GM19193 (cell line): ENCODE measurements around the gene SEMA4D.

Experiments
- POLR2A ChIP-seq: IDR thresholded peaks from 4 replicates; pipeline ENCODE4 v1.6.1; 2011; ENCODE audit not compliant: insufficient read depth, insufficient read length; ENCODE audit errors: extremely low read depth

Gene SEMA4D

DNA sequence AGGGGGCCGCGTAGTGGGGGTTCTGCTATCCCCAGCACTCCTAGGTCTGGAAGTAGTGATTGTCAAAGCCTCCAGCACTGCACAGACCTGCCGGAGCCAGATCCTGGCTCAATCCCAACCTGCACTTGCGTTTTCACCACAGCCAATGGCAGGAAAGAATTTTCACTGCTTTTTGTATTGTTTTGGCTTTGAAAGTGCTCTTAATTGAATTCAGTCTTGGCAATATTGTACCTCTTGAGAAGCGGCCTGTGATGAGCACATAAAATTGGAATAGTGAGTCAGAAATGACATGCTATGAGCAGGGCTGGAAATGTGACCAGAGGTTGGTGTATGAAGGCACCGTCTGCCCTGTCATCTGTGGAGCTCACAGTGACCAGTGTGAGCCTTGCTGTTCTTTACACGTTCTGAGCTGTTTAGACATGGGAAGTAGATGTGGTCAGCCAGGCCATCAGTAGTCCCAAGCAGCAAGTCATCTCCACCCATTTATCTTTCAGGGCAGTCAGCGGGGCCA, 138.1 kb downstream of the SEMA4D start:
- TF ChIP-seq POLR2A = no peak

DNA sequence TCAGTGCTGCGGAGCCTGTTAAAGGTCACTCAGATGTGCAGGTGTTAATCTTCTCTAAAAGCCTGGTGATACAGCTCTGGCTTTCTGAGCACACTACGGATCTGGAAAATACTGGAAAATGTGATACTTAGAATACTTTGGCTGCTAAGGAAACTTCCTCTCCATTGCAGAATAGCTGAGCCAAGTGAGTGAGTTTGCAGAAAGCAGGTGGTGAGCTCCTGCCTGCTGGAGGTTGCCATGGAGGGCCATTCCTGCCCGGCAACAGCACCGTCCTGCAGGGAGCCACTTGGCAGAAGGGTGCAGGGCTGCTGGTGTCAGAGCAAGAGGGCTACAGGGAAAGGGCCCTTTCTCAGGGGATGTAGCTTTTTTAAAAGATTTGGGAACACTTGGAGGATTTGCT, 138.9 kb downstream of the SEMA4D start:
- no peak for TF ChIP-seq POLR2A

DNA sequence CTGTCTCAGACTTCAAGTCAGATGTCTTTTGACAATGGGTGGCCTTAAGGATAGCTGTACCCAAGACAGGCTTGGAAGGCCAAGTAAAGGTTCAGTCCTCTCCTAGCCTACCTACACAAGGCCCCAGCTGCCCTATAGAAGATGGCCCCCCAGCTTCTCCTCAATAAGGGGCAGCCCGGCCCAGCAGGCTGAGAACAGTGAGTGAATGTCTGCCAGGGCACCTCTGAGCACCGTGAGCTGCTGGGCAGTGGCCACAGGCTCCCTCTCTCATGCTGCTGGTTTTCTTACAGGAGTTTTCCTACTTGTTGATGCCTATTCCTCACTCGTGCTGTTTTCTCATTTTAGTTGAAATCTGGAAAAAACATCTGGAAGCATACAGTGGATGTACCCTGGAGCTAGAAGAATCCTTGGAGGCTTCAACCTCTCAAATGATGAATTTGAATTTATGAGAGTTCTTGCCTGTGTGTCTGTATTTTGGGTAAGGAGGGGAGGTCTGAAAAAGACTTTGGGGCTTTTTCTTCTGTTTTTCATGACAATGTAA, 139.5 kb downstream of the SEMA4D start:
- TF ChIP-seq POLR2A = no peak

DNA sequence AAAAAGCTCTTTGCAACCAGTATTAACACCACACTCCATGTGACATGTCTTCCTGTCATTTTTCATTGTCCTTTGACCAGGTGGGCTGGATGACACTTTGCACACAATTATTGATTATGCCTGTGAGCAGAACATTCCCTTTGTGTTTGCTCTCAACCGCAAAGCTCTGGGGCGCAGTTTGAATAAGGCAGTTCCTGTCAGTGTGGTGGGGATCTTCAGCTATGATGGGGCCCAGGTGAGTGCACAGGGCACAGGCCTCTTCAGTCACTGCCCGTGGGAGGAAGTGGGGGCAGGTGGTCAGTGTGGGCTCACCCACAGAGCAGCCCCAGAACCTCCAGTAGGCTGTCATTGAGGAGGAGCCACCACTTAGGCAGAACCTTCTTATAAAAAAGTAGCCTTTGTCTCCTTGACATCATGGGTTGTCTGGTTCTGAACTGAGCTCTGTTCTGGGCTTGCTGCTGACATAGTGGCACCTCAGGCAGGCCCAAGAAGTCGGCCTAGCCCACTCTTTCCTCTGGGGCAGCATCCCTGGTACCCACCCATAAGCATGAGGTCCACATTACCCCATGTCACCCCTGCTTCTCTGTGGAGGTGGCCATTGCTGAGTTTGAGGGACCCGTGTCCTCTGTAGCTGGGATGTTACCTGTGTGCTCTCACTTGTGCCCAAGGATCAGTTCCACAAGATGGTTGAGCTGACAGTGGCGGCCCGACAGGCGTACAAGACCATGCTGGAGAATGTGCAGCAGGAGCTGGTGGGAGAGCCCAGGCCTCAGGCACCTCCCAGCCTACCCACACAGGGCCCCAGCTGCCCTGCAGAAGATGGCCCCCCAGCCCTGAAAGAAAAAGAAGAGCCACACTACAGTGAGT, 140.3 kb downstream of the SEMA4D start:
- TF ChIP-seq POLR2A = no peak

GRCh38 chr9:89356782-89357181, 141.1 kb downstream of the SEMA4D start:
- no peak for TF ChIP-seq POLR2A

DNA sequence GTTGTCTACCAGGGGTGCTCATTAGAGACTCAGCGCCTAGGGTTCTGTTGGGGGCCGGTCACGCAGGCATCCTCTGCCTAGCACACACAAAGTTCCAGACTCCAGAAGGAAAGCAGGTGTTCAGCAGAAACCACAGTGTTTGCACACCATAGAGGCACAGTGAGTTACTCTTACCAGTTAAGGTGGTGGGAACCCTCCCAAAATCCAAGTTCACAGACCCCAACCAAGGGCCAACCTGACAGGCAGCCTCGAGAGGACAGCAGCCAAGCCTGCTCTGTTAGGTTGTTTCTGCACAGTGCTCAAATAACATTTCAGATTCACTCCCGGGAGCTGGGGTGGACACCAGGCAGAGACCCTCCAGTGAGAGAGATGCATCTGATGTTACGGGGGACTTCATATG, 143.4 kb downstream of the SEMA4D start:
- TF ChIP-seq POLR2A = no peak

- TF ChIP-seq POLR2A = no peak
These were observed 143.9 kb downstream of the SEMA4D start for GRCh38 chr9:89353989-89354388.

- TF ChIP-seq POLR2A = no peak
These were observed 144.9 kb downstream of the SEMA4D start for GRCh38 chr9:89352874-89353649.

- TF ChIP-seq POLR2A = no peak
These were observed 145.5 kb downstream of the SEMA4D start for GRCh38 chr9:89352451-89352850.

- TF ChIP-seq POLR2A = no peak
These were observed 146.2 kb downstream of the SEMA4D start for GRCh38 chr9:89351584-89352300.

DNA sequence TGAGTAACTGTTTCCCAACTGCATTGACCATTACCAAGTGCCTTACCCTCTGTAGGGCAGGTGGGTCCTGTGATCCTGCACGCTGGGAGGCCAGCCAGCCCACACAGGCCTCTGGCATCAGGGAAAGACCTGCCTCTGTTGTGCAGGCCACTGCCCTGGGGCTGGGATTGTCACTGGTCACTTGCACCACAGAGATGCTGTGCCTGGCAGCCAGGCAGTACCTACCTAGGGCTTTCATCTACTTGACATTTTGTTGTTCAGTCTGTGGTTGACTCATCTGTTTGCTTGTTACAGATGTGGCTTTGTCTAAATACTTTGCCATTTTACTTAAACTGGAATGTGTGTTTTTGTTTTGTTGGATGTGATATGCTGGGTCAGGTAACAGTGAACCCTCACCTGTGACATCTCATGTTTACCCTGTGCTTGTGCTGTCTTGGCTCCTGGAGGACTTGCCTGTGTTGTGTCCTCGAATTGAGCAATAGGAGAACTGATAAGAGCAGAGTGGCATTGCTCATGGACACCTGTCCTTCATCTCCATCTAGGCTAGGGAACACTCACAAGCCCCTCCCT, 146.8 kb downstream of the SEMA4D start:
- no peak for TF ChIP-seq POLR2A

DNA sequence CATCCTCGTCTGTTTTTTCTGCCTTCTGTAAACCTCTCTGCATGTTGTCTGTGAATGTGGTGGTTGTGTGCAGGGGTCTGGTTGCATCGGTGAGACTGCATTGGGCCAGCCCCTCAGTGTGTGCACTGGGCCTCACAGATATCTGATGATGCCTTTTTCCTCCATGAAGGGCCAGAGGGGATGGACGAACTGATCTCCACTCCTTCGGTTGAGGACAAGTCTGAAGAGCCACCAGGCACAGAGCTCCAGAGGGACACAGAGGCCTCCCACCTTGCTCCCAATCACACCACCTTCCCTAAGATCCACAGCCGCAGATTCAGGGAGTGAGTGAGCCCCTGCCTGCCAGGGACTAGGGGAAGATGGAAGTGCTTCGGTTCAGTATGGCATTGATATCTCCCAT, 148.3 kb downstream of the SEMA4D start:
- no peak for TF ChIP-seq POLR2A

DNA sequence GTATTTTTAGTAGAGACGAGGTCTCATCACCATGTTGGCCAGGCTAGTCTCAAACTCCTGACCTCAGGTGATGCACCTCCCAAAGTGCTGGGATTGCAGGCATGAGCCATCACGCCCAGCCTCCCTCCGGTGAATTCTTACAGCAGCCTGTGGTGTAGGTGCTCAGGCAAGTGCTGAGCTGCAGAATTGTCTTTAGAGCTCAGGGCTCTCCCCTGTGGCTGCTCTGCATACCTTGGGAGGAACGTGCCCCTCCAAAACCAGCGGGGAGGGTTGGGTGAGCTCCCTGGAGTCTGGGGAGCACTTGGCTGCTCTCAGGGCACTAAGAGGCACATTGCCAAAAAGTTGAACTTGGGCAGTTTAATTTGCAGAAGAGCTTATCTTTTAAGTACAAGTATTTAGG, 150.3 kb downstream of the SEMA4D start:
- no peak for TF ChIP-seq POLR2A

- TF ChIP-seq POLR2A = no peak
These were observed 151.2 kb downstream of the SEMA4D start for GRCh38 chr9:89346696-89347095.

- TF ChIP-seq POLR2A = no peak
These were observed 152.4 kb downstream of the SEMA4D start for GRCh38 chr9:89345476-89345875.

DNA sequence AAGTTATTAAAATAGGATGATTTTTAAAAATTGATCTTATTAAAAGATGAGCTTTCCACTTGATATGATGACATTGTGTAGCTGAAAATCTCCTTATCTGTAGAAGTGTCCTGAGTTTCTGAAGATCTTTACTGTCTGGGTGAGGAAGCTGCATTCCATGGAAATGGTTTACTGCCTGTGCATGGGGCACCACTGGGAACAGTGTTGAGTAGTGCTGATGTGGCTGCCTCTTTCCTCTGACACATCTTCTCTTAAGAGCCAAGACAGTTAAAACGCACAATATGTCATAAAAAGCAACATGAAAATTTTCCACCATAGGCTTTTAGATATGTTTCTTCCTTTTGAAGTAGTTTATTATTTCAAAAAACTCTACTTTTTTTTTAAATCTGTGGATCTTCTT, 155.0 kb downstream of the SEMA4D start:
- TF ChIP-seq POLR2A = no peak
